Measurements from ENCODE around the gene VWA3B.

VWA3B gene

DNA sequence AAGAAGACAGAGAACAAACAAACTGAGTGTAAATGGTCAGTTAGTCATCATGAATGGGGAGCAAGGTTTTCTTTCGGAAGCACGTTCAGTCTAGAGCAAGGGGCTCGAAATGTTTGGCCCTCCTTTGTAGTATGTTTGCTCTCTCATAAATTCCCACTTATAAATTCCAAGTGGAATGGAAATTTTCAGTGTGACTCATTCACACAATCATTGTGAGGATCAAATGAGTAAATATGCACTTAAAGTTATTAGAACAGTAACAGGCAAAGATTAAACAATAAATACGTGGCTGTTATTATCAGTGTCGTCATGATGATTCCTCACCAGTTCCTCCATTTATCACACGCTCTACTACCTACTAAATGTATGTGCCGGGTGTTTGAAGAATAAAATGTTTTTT is 269.8 kb downstream of the VWA3B start:
- H3K4me3 ChIP-seq (ENCODE audit: low read length): no peak overlapping the region
- 0 out of 2 replicates have a peak, but pooled peaks cover 6% of the 10 kb centered on the region for H3K9me3 ChIP-seq (ENCODE audit: insufficient read depth, low read depth, low read length)
- peaks cover 5% of the 10 kb centered on the region; the same call in 1 of the 2 replicates for H3K27me3 ChIP-seq (ENCODE audit: insufficient read depth, low read length)
- H3K9ac ChIP-seq (ENCODE audit: low read depth, low read length): no peak overlapping the region
- no peaks in the 10 kb centered on the region for H3K36me3 ChIP-seq (ENCODE audit: insufficient read depth, low read depth, low read length)
- no peaks in the 10 kb centered on the region for H3K4me1 ChIP-seq (ENCODE audit: insufficient read depth, low read length)
- H3K27ac ChIP-seq (ENCODE audit: low read length): no peak overlapping the region

DNA sequence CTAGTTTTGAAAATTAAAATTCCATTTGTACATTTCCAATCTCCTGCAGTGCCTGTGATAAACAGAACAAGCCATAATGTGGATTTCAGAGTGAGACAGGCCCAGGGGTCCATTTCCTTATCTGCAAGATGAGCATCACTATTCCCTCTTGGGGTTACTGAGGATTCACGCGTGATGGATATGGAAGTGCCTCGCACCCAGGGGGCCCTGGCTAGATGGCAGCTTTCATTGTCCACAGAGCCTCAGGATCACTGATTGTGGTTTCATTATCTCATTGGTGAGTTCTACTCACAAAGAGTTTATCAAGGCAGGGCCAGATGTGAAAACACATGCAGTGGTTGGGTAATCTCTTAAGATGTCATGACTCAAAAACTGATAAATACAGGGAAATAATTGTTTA is 270.9 kb downstream of the VWA3B start:
- H3K9me3 ChIP-seq (ENCODE audit: insufficient read depth, low read depth, low read length): no peaks in the 10 kb centered on the region
- H3K4me1 ChIP-seq (ENCODE audit: insufficient read depth, low read length): no peaks in the 10 kb centered on the region
- peaks cover 5% of the 10 kb centered on the region; the same call in 1 of the 2 replicates for H3K27me3 ChIP-seq (ENCODE audit: insufficient read depth, low read length)
- no peak overlapping the region for H3K9ac ChIP-seq (ENCODE audit: low read depth, low read length)
- H3K27ac ChIP-seq (ENCODE audit: low read length): no peak overlapping the region
- no peak overlapping the region for H3K4me3 ChIP-seq (ENCODE audit: low read length)
- H3K36me3 ChIP-seq (ENCODE audit: insufficient read depth, low read depth, low read length): no peaks in the 10 kb centered on the region

- H3K27ac ChIP-seq (ENCODE audit: low read length): no peak overlapping the region
- H3K27me3 ChIP-seq (ENCODE audit: insufficient read depth, low read length): peaks cover 5% of the 10 kb centered on the region; the same call in 1 of the 2 replicates
- H3K4me1 ChIP-seq (ENCODE audit: insufficient read depth, low read length): no peaks in the 10 kb centered on the region
- no peak overlapping the region for H3K9ac ChIP-seq (ENCODE audit: low read depth, low read length)
- H3K9me3 ChIP-seq (ENCODE audit: insufficient read depth, low read depth, low read length): no peaks in the 10 kb centered on the region
- no peaks in the 10 kb centered on the region for H3K36me3 ChIP-seq (ENCODE audit: insufficient read depth, low read depth, low read length)
- H3K4me3 ChIP-seq (ENCODE audit: low read length): no peak overlapping the region
Measured at GRCh38 chr2:98359986-98360385, 273.0 kb downstream of the VWA3B start.
